HG02678 (cell line): ENCODE data around the gene ANKRD40CL.

Source experiments
- ATAC-seq: cut with Tn5 transposase; IDR thresholded peaks from one replicate; pipeline ENCODE4 v1.9.1; 2021; ENCODE audit warnings: mild to moderate bottlenecking, moderate library complexity; ENCODE audit not compliant: unreplicated experiment

The ANKRD40CL gene

GRCh38 chr17:50790618-50791017 is 23.3 kb upstream of the ANKRD40CL start:
- no peak for ATAC-seq

DNA sequence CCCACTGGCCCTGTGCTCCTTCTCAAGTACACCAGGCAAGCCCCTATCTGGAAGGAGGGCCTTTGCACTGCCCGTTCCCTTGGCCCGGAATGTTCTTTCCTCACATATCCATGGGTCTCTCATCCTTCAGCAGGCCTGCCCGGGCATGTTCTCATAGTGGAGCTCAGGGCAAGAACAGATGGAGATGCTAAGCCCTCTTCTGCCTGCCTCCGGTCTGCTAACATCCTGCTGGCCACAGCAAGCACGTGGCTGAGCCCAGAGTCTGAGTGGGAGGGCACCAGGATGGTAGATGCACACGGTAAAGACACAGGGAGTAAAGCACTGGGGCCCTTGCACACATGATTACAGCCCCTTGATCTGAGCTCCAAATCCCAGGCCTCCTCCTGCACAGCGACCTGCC is 19.8 kb upstream of the ANKRD40CL start:
- ATAC-seq: no peak

- ATAC-seq: no peak
Measured at GRCh38 chr17:50785946-50786570, 18.7 kb upstream of the ANKRD40CL start.

GRCh38 chr17:50785126-50785525 is 17.8 kb upstream of the ANKRD40CL start:
- ATAC-seq: no peak

DNA sequence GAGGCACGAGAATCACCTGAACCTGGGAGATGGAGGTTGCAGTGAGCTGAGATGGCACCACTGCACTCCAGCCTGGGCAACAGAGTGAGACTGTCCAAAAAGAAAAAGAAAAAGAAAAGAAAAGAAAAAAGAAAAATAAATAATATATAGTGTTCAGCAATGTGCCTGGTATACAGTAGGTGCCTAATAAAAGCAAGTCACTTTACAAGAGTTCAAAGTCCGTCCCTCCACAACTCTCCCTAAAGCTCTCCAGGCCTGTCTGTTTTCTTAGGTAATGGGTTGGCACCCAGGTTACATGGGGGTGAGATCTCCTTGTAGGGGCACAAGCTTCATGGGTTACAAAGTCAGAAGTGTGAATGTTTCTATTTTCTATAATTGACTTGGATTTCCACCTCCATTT is 16.6 kb upstream of the ANKRD40CL start:
- no peak for ATAC-seq

DNA sequence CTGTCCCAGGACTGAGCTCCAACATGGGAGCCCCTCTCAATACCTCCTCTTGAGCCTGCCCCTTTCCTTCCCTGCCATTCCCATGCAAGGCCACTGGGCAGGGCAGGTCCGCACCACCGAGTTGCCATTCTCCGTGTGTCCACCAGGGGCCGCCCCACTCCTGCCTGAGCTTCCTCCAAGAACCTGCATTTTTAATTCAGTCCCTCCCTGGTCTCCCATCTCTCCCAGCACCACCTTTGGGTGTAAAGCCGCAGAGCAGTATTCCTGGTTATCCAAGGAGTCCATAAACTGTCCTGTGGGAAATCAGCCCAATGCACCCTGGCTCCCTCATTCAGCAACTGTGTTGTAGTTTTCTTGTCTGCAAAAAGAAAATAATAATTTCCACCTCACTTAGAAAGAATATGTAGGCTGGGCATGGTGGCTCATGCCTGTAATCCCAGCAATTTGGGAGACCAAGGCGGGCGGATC is 15.9 kb upstream of the ANKRD40CL start:
- peak; percentile 55 for ATAC-seq

DNA sequence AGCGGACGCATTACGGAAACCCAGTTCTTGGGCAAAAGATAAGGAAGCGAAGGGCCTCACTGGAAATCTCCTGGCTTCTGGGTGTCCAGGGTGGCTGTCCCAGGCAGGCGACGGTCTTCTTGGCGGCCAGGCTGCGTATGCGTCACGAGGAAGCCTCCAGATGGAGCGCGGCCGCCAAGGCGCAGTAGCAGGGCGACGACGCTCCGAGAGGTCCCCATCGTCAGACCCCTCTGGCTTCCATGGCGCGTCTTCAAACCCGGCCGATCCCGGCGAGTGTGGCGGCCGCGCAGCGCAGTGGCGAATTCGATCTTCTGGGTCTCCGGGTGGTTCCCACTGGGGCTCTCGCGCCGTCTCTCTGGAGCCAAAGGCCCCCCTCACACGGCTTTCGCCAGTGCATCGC is 13.8 kb upstream of the ANKRD40CL start:
- no peak for ATAC-seq

- ATAC-seq: no peak
Measured at GRCh38 chr17:50779747-50780353, 12.5 kb upstream of the ANKRD40CL start.

DNA sequence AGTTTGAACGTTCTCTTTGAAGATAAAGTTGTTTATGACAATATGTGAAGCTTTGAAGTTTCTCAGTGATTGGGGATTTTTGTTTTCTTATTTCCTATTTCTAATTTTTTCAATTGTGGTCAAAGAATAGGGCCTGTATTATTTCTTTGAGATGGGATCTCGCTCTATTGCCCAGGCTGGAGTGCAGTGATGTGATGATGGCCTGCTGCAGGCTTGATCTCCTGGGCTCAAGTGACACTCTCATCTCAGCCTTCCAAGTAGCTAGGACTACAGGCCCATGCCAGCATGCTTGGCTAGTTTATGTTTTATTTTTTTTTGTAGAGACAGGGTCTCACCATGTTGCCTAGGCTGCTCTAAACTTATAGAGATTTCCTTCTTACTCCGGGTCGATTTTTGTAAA is 11.7 kb upstream of the ANKRD40CL start:
- no peak for ATAC-seq

DNA sequence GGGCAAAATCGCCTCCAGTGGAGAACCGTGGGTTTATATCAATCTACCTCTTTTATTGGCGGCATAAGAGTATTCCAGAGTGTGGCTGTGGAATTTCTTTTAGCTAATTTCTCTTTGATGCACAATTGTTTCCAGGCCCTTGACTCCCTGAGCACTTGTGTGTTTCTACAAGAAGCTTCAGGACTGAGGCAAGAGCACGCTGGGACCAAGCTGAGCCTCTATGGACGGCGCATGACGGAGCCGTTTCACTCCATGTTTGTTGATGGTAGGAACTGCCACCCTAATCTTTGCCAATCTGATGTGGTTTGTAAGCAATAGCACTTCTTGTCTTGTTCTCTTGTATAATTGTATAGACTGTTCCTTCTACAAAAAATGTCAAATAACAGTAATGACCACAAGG is 11.2 kb upstream of the ANKRD40CL start:
- no peak for ATAC-seq

DNA sequence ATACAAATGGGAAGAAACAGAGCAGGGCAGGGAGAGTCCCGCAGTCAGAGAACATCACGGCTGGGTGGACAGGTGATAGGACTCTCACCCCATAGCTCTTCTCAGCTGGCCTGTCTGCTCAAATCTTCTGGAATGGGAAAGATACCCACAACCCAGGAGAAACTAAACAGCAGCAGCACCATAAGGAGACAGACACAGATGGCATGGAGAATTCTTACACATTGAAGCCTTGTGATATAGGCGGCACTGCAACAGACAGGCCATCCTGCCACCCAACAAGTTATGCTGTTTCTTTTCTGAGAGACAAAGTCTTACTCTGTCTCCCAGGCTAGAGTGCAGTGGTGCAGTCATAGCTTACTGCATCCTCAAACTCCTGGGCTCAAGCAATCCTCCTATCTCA is 8.6 kb upstream of the ANKRD40CL start:
- ATAC-seq: no peak

DNA sequence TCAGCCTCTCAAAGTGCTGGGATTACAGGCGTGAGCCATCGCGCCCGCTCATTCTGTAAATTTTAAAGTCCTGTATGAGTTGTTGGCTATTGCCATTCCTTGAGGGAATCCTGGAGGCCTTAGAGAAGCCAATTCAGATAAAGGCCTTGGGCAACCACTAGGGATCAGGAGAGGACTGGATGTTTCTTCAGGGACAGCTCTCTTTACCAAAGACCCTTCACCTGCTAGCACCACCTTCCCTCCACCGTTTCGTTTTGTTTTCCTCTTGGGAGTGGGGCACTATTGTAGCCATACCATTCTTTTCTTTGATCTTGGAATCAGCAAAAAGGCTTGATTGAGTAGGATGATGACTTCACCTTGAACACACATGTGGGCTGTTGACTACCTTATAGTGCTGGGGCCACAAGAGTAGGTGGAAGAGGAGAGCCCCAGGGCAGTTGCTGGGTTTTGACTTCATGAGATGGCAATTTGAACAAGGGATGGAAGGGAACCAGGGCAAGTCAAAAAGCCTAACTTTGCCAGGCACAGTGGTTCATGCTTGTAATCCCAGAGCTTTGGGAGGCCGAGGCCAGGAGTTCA is 7.0 kb upstream of the ANKRD40CL start:
- ATAC-seq: no peak

- ATAC-seq: peak; percentile 85
Measured at GRCh38 chr17:50771991-50772785, 4.9 kb upstream of the ANKRD40CL start.

DNA sequence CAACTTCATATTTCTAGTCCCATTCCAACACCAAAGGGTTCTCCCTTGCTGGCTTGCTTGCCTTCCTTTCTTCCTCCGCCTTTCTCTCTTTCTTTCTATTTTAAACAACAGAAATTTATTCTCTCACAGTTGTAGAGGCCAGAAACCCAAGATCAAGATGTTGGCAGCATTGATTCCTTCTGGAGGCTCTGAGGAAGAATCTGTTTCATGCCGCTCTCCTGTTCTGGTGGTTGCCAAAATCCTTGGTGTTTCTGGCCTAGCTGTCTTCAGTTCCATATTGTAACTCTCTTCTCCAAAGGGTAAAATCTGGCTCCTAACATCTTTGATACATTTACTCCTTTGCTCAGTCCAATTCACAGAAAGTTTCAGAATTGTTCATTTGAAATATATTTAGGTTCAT is 3.0 kb upstream of the ANKRD40CL start:
- no peak for ATAC-seq

GRCh38 chr17:50769884-50770283 is 2.6 kb upstream of the ANKRD40CL start:
- no peak for ATAC-seq

DNA sequence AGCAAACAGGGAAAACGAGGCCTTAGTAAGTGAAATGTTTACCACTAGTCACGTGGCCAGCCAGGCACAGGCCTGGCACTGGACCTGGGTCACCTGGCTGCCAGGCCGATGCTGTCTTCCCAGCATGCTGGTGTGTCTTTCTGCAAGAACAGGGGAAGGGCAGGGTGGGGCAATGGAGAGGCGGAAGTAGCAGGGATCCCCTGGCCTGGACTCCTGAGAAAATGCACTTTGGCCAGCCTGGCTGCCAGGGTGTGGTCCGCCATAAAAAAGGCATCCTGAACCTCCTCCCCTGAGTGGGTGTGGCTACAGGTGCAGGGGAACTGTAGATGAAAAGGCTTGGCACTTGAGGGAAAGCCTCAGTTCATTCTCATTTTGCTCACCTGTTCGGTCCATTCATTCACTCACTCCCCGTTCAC is 1.0 kb upstream of the ANKRD40CL start:
- ATAC-seq: no peak

DNA sequence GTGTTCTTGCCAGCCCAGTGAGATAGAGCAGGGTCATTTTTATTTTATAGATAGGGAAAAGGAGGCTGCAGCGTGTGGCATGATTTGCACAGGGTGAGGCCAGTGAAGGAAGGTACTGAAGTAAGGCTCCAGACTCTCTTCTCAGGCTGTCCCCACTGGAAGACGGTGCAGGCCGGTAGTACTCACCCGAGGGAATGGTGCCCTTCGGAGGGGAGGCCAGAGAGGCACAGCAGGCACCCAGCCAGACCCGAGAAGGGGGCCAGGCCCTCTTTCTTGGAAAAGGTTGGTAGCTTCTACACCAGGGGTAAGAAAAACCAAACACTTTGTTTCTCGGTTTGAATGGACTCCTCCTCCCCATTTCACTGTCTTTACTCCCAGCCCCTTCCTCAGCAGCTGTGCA is 288 bp downstream of the ANKRD40CL start:
- no peak for ATAC-seq

- ATAC-seq: no peak
Measured at GRCh38 chr17:50766222-50767023, 895 bp downstream of the ANKRD40CL start.

DNA sequence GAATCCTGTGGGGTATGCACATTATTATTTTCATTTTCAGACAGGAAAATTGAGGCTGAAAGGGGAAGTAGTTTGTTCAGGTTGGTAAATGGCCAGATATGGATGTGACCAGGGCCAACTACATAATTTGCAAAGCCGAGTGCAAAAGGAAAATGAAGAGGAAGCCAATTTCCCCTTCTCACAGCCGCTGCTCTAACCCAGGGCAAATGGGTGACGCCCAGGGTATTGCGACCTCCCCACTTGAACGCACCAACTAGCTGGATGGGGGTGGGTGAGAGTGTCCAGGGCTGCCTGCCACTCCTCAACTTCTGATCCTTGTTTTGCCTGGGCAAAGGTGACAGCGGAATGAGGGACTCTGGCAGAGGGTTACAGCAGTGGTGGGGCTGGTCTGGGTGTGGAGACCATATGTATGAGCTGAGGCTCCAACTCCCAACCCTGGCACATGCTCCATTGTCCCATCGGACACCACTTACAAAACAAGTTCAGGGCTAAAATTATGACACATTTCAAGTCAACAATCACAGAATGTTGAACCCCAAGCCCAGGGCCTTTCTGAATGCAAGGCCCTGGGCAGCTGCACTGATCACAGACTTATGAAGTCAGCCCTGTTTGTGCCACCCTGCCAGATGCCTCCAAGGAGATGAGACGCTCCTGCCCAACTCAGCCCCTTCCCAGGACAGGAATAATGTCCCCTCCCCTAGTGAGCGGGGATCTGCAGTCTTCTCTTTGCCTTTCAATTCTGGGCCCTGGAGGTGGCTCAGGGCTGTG is 1.7 kb downstream of the ANKRD40CL start:
- no peak for ATAC-seq

- ATAC-seq: no peak
Measured at GRCh38 chr17:50764734-50765149, 2.6 kb downstream of the ANKRD40CL start.
